ENCODE results near the gene YARS2. TPM values are rescaled to one million over a fixed set of nuclear protein-coding genes. Genes with fewer than 3 reads are reported as not detected.

Gene YARS2
- total RNA-seq, 4 donors from 2014 or later, result 16.9 to 35.7 (median 19.8) TPM

DNA sequence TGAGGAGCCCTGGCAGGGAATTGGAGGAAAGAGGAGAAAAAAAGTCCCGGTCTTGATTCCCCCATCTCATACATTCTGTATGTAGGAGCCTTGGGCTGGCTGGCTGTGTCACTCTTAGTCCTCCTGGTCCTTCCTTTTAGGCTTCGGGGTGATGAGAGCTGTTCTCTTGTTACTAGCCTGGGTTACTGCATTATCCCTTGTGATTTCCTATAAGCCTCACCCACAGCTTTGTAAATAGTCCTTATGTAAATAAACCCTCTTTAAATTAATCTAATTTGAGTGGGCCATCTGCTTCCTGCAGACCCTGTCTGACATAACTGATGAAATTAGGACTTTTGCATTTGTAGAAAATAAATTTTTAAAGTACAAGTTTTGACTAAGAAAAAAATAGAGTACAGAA, 57.4 kb downstream of the YARS2 start:
- 56 to 74% methylated on average over 2 of the region's 2 CpGs for WGBS, 2 donors
- no peak overlapping the region for H3K4me3 ChIP-seq (ENCODE audit: low read depth, poor library complexity, severe bottlenecking)
- intact Hi-C loops (cut with DNase I; ENCODE audit: low total_unique reads), result no loop called here
- TF ChIP-seq, protein P1, sequence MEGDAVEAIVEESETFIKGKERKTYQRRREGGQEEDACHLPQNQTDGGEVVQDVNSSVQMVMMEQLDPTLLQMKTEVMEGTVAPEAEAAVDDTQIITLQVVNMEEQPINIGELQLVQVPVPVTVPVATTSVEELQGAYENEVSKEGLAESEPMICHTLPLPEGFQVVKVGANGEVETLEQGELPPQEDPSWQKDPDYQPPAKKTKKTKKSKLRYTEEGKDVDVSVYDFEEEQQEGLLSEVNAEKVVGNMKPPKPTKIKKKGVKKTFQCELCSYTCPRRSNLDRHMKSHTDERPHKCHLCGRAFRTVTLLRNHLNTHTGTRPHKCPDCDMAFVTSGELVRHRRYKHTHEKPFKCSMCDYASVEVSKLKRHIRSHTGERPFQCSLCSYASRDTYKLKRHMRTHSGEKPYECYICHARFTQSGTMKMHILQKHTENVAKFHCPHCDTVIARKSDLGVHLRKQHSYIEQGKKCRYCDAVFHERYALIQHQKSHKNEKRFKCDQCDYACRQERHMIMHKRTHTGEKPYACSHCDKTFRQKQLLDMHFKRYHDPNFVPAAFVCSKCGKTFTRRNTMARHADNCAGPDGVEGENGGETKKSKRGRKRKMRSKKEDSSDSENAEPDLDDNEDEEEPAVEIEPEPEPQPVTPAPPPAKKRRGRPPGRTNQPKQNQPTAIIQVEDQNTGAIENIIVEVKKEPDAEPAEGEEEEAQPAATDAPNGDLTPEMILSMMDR (IDR thresholded peaks at IDR 0.05), result no peak
- TF ChIP-seq POLR2A (IDR thresholded peaks at IDR 0.05), result no peak
- DNase-seq (ENCODE audit: low spot score in 2 of 2), result no peak

DNA sequence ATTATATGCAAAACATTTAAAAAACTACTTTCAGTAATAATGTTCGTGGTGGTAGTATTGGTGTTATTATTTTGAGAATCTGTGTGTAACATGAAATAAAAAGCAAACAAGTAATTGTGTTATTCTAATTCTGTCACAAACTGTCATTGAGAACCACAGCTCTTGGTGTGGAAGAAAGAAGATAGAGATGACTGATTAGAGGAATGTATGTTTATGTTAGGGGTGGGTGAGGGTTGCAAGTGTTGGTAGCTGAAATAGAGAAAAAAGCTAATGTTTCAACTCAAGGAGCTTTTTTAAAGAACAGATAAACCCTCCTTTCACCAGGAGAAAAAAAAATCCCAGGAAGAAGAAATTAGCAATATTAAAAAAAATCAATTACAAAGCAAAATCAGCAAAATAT, 58.3 kb downstream of the YARS2 start:
- WGBS, 2 donors, result 96 to 100% methylated on average over 1 of the region's 1 CpG
- intact Hi-C loops (cut with DNase I; ENCODE audit: low total_unique reads), result no loop called here

More for the DNA sequence above, 58.3 kb downstream of the YARS2 start:
- DNase-seq (ENCODE audit: low spot score in 2 of 2), result no peak
- no peak for TF ChIP-seq POLR2A (IDR thresholded peaks at IDR 0.05)
- TF ChIP-seq, protein P1 (IDR thresholded peaks at IDR 0.05), result no peak
- H3K4me3 ChIP-seq (ENCODE audit: low read depth, poor library complexity, severe bottlenecking), result no peak overlapping the region

Other genes with a start within 250 kb of the YARS2 start
- gene DNM1L, start 76.6 kb downstream of the YARS2 start, total RNA-seq, result 10 to 100 TPM; 22.2 to 45.1 (median 28.4) TPM
- gene PKP2, start 140.9 kb upstream of the YARS2 start, total RNA-seq, result 10 to 100 TPM in 2 of 4 donors, 1 to 10 TPM in 2; 7.5 to 10.5 (median 9.2) TPM

Data from lower leg skin (tissue), 4 donors.